ENCODE data around the gene MAP1LC3A.

Gene MAP1LC3A

GRCh38 chr20:34575756-34576155, 17.2 kb downstream of the MAP1LC3A start:
- DNase-seq (ENCODE audit: low read depth): no peak

GRCh38 chr20:34577061-34577460, 18.5 kb downstream of the MAP1LC3A start:
- DNase-seq (ENCODE audit: low read depth): no peak

DNA sequence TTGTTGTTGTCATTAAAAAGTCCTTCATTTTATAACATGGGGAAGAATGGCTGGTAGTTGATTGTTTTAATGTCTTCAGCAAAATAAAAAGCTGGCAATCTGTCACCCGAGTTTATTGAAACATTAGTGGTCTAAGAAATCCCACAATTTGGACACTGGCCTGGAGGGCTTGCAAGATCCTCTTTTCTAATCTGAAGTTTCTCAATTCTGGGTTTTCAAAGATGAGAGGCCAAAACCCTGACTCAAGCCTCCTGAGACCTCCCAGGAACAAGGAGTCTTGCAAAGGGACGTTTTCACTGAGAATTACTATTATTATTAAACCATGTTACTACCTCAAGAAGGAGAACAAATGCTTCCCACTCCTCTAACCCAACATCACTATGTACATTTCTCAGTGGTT, 19.5 kb downstream of the MAP1LC3A start:
- DNase-seq (ENCODE audit: low read depth): no peak

DNA sequence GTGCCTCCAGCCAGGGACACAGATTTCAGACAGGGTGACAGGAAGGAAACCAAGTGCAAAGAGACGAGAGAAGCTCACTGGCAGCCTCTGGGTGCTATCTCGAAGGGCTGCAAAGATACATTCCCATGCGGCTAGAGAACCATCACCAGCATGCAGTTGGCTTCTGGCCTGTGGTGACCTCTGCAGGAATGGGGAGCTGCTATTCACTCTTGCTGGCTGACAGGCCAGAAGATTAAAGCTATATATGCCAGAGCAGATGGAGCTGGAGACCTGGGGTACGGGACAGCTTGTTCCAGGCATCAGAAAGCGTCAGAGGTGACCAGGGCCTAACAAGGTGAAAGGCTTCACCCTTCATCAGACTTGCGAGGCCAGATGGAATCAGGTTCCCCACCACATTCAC, 20.0 kb downstream of the MAP1LC3A start:
- no peak for DNase-seq (ENCODE audit: low read depth)

- no peak for DNase-seq (ENCODE audit: low read depth)
Observed at GRCh38 chr20:34579191-34579978, 20.9 kb downstream of the MAP1LC3A start.

DNA sequence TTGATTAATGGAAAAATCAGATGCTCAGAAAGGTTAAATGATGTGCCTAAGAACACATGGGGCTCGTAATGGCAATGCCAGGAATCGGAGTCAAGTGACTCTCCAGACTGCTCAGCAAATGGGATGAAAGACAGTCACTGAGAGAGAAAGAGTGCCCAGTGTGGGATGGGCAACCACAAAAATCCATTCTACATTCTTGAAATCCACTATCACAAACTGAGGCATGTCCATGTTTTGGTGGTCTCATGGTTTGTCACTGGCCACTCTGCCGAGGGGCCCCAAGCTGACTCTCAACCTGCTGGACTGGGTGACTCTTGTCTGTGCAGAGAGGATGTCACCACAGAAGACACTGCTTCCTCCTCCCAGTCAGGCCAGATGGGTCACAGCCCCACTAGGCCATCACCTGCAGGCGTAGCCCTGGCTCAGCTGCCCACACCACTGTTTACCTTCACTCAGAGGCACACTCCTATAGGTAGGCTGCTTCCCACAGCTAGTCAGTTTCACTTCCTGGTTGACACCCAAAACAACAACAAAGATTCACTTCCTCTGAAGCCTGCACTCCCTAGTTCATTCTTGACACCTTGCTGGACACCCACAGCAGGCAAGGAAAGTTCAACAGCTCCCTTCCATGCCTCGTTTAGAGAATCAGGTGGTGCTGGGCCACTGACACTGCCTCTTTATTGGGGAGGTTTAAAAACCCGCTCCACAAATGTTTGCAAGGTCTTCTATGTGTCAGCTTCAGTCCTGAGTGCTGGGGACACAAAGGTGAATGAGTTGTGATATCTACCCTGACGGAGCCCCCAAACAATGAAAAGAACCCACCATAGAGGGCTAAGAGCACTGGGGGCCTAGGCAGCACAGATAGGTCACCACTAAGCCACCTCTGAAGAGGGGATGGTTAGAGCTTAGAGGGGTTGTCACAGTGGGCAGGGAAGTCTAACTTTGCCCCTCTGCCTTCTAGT, 21.7 kb downstream of the MAP1LC3A start:
- DNase-seq (ENCODE audit: low read depth): no peak

DNA sequence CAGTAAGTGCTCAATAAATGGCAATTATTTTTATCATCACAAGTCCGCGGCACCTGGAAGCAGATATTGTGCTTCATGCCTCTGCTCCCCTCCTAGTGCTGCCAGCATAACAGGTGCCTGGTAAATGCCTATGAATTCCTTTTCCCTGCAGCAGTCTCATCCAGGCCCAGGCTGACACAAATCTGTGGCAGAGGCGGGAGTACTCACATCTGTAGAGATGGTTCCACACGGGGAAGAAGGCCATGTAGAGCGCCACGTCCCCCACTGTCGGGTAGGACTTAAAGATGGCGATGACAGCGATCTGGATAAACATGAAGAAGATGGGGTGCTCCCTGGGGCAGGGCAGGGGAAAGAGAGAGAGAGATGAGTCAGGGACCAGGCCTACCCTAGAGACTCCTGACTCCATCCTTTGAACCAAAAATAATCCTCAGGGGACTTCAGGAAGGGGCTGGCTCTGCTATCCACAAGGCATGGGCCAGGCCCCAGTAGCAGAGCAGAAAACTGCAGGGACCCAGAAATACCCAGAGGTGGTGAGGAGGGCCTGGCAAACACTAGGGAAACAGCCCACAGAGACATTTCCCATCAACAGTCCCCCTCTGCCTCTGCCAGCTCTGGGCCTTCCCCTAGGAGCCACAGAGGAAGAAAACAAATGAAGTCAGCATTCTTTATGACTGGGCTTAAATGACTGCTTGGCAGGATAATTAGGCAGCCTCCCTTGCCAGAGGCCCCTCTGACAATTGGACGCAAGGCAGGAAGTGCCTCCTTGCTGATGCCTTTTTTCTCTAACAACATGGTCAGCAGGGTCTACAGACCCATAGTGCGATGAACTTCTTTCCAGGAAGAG, 23.0 kb downstream of the MAP1LC3A start:
- no peak for DNase-seq (ENCODE audit: low read depth)

GRCh38 chr20:34582221-34582620, 23.7 kb downstream of the MAP1LC3A start:
- no peak for DNase-seq (ENCODE audit: low read depth)

DNA sequence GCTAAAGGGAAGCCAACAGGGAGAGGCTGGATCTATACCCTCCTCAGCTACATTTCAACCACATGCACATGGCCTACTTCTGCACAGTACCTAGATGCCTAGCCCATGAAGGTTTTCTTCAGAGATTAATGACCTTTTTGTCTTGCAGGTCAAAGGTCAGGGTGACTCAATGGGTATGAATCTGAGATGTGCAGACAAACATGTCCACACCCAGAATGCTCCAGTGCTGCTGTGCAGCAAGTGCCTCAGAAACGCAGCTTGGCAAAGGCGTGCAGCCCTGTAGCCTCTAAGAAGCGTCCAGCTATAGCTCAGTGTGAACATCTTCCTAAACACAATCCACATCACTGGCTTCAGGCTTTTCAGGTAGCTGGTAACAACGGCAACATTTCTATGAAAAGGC, 24.4 kb downstream of the MAP1LC3A start:
- no peak for DNase-seq (ENCODE audit: low read depth)

DNA sequence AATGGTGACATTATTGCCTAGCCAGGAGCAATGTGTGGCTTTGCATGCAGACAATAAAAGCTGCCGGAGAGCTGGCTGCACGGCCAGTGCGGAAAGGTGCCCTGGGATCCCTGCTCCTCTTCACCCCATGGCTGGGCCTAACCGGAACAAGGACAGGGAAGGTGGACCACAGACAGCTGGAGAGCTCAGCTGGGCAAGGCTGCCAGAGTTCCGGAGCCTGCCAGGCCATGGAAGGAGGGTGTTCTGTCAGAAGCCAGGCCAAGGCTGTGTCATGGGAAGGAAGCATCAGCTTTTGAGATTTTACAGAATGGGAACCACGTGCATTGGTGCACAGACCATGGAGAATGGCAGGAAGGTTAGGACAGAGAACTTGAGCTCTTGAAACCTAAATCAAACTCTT, 25.0 kb downstream of the MAP1LC3A start:
- DNase-seq (ENCODE audit: low read depth): no peak

DNA sequence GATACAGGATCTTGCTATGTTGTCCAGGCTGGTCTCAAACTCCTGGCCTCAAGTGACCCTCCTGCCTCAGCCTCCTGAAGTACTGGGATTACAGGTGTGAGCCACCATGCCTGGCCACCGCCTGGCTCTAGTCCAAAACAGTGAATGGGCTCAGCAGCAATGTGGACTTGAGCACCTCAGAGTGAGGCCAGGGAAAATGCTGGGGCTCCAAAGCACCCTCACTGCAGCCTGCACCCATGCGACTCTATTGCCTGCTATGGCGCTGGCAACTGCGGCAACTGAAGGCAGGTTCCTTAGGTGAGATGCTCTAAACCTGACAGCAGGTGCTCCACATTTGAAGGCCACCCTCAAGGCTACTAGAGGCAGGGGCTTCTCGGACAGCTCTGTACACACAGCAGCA, 26.5 kb downstream of the MAP1LC3A start:
- DNase-seq (ENCODE audit: low read depth): no peak

- no peak for DNase-seq (ENCODE audit: low read depth)
Observed at GRCh38 chr20:34586488-34587163, 28.1 kb downstream of the MAP1LC3A start.

- no peak for DNase-seq (ENCODE audit: low read depth)
Observed at GRCh38 chr20:34595377-34596184, 37.1 kb downstream of the MAP1LC3A start.

DNA sequence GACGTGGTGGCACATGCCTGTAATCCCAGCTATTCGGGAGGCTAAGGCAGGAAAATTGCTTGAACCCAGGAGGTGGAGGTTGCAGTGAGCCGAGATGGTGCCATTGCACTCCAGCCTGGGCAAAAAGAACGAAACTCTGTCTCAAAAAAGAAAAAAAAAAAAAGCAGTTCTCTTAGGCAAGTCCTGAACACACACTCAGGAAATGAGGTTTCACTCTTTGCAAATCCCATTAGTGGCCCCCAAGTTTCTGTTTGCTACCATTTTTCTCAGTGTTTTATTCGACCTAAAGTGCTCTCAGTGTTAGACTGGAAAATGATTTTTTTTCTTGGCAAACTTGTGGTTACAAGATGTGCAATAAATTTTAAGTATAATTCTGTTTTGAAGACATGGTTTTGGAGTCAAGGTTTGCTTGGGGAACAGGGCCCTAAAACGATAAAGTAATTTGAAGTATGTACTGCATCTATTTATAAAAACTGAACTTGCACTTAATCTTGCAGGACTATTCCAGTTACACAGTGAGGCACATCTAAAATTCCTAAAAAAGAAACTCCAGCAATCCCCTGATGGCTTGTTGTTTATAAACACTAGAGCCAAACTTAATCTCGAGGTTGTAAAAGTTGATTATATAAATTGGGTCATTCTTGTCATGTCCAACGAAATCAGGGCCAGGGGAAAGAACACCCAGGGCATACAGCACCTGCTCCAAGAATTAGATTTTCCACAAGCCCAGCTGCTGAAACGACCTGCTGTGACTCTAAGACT, 42.6 kb downstream of the MAP1LC3A start:
- DNase-seq (ENCODE audit: low read depth): no peak

DNA sequence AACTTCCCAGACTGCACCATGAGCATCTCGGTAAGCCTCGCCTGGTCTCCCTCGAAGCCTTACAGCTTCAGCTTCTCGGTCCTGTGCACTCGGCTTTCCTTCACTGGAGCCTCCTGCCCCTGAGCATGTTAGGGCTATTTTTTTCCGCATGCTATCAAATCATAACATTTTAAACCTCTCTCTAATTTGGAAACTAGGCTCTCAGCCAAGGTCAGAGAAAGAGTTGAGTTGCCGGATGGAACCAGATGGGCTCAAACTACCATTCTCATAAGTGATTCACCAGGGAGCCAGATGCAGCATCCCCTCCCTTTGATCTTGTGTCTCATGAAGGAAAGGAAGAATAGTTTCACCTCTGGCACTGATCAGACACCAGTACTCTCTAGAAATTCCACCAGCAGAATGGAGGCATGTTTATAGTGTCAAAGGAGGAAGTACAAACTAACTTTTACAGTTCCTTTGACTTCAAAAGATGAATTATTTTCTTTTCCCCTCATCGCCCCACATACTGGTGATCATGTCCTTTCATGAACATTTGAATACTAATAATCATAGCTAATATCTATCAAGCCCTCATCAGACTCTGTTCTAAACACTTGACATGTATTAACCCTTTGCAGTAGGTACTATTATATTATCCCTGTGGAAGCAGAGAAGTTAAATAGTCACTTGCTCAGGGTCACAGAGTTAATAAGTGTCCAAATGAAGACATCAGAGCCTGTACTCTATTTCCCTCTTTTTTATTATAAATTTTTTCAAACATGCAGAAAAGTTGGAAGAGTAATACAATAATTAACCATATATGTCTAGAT, 46.7 kb downstream of the MAP1LC3A start:
- DNase-seq (ENCODE audit: low read depth): no peak

- no peak for DNase-seq (ENCODE audit: low read depth)
Observed at GRCh38 chr20:34607066-34607465, 48.5 kb downstream of the MAP1LC3A start.

Measured in stimulated activated CD8-positive, alpha-beta memory T cell treated with anti-CD3 and anti-CD28 coated beads, Interleukin-15, amount 100 ng/mL, for 24 hours (primary cell).